Stimulated activated CD8-positive, alpha-beta memory T cell treated with anti-CD3 and anti-CD28 coated beads, Interleukin-7, amount 100 ng/mL, for 24 hours (primary cell): ENCODE results near the gene SNU13.
"Not testable (repeated sequence)": the region's sequence is repeated elsewhere in the genome, so short reads cannot be mapped to it uniquely, and the experiment has no call there.

Source experiments
- DNase-seq: peaks from one replicate; pipeline ENCODE4 v3.0.0-alpha.2; 2020; ENCODE audit warnings: low read depth

Gene SNU13

GRCh38 chr22:41641854-41642253 lies 46.8 kb downstream of the SNU13 start:
- no peak for DNase-seq

DNA sequence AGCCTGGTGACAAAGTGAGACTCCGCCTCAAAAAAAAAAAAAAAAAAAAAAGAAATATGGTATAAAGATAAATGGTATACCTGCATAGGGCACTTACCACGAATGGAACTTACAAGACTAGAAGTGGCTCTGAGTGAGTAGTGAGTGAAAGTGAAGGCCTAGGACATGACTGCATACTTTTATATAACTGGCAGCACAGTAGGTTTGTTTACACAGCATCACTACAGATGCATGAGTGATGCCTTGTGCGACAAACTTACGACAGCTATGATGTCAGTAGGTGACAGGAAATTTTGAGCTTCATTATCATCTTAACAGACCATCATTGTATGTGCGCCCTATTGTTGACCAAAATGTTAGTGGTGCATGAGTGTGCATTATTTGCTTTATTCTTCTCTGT lies 49.9 kb downstream of the SNU13 start:
- DNase-seq: no peak

DNA sequence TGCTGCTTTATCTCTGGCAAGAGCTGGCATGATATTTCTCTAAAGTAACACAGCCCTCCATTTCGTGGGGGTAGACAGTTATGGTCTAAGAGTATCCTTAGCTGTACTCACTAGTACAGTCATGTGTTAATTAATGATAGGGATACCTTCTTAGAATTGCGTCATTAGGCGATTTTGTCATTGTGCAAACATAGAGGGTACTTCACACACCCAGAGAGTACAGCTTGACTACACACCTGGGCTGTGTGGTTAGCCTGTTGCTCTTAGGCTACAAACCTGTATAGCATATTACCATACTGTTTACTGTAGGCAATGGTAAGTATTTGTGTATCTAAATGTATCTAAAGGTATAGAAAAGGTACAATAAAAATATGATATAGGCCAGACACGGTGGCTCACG lies 50.5 kb downstream of the SNU13 start:
- no peak for DNase-seq

DNA sequence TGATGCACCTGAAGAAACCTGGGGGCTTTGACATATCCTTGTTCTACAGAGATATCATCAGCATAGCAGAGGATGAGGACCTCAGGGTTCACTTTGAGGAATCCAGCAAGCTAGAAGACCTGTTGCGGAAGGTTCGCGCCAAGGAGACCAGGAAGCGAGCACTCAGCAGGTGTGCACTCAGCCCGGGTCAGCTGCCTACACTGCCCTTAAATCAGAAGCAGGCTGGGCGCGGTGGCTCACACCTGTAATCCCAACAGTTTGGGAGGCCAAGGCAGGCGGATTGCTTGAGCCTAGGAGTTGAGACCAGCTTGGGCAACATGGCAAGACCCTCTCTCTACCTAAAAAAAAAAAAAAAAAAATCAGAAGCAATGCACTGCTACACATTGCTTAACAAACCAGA lies 51.0 kb downstream of the SNU13 start:
- DNase-seq: not testable (repeated sequence)

- no peak for DNase-seq
Measured at GRCh38 chr22:41636467-41636866, 52.2 kb downstream of the SNU13 start.

DNA sequence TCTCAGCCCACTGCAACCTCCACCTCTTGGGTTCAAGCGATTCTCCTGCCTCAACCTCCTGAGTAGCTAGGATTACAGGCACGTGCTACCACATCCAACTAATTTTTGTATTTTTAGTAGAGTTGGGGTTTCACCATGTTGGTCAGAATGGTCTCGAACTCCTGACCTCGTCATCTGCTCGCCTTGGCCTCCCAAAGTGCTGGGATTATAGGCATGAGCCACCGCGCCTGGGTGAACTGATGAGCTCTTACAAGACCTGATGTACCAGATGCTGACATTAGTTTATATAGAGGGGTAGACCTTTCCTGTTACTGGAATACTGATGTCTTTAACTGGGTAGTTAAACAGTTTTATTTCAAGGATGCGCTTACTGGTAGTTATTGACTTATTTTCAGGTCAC lies 54.1 kb downstream of the SNU13 start:
- DNase-seq: not testable (repeated sequence)

DNA sequence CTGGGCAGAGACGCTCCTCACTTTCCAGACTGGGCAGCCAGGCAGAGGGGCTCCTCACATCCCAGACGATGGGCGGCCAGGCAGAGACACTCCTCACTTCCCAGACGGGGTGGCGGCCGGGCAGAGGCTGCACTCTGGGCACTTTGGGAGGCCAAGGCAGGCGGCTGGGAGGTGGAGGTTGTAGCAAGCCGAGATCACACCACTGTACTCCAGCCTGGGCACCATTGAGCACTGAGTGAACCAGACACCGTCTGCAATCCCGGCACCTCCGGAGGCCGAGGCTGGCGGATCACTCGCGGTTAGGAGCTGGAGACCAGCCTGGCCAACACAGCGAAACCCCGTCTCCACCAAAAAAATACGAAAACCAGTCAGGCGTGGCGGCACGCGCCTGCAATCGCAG lies 57.1 kb downstream of the SNU13 start:
- not testable (repeated sequence) for DNase-seq

- DNase-seq: not testable (repeated sequence)
Measured at GRCh38 chr22:41631115-41631514, 57.6 kb downstream of the SNU13 start.

DNA sequence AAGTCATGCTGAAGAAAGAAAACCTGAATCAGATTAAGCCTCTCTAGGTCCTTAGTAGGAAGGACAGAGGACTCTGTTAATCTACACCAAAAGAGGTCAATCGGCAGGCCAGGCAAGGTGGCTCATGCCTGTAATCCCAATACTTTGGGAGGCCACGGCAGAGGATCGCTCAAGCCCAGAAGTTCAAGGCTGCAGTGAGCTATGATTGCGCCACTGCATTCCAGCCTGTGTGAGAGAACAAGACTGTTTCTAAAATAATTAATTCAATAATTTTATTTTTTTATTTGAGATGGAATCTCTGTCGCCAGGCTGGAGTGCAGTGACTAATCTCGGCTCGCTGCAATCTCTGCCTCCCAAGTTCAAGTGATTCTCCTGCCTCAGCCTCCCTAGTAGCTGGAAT lies 63.1 kb downstream of the SNU13 start:
- DNase-seq: no peak
